ENCODE measurements around the gene CPLANE2. TPM values are rescaled to one million over a fixed set of nuclear protein-coding genes. Genes with fewer than 3 reads are reported as not detected.

CPLANE2 gene
- total RNA-seq, 1 experiment from 2014 or later: 6.3 TPM

DNA sequence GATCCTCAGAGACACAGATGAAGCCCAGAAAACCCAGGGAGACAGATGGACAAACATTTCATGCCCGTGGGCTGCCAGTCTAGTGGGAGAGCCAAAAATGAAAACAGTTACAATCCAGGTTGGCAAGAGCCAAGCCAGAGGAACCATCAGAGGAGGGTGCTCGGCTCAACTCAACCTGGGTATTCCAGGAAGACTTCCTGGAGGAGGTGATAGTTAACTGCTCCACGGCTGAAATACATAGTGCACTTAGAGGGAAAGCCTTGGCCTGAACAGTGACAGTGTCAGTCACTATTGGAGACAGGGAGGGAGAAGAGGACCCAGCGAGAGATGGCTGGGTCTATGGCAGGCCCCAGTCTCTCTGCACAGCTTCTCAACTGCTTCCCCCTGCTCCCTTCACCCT, 26.4 kb downstream of the CPLANE2 start:
- H4K5ac ChIP-seq (ENCODE audit: insufficient read length, low read depth, low read length): no peak overlapping the region
- H2BK5ac ChIP-seq (ENCODE audit: insufficient read length, low read length): no peak overlapping the region
- no peak for TF ChIP-seq CTCF (conservative IDR thresholded peaks at IDR 0.05)
- H3K56ac ChIP-seq (ENCODE audit: insufficient read length, low read depth, low read length): no peak overlapping the region
- no peak overlapping the region for H4K8ac ChIP-seq (replicated peaks; ENCODE audit: insufficient read length, low read depth, low read length)
- peaks cover 42 to 50% of the 10 kb centered on the region in 2 experiments for H3K4me1 Mint-ChIP-seq
- no peak overlapping the region for H3K4ac ChIP-seq (ENCODE audit: low read depth, low read length)
- no peak overlapping the region for H2AK5ac ChIP-seq (ENCODE audit: insufficient read length, low read length)
- H3K27me3 Mint-ChIP-seq (ENCODE audit: low read depth): no peaks in the 10 kb centered on the region
- no peaks in the 10 kb centered on the region for H3K27me3 ChIP-seq (ENCODE audit: insufficient read depth, low read length)
- no peaks in the 10 kb centered on the region for H3K9me3 ChIP-seq (ENCODE audit: control insufficient read depth, low read depth, low read length)
- H2BK120ac ChIP-seq (ENCODE audit: low read depth, low read length, poor library complexity, severe bottlenecking): no peak overlapping the region
- peak overlapping the region in 1 of 3 experiments; percentile 41; a peak in 2 of 7 replicates for H3K27ac Mint-ChIP-seq
- peaks cover 10% of the 10 kb centered on the region; the same call in 1 of the 2 replicates for H3K4me1 ChIP-seq (ENCODE audit: insufficient read depth, low read length)
- no peak overlapping the region for H3K9ac ChIP-seq (ENCODE audit: extremely low read depth, insufficient read length, low read length)
- H3K79me2 ChIP-seq (ENCODE audit: insufficient read depth, low read length): no peaks in the 10 kb centered on the region; the same call in 1 of the 2 replicates
- no peak overlapping the region for H2BK20ac ChIP-seq (ENCODE audit: low read depth, low read length, poor library complexity, severe bottlenecking)
- peaks cover 2% of the 10 kb centered on the region for H3K79me1 ChIP-seq (ENCODE audit: insufficient read depth, low read depth, low read length, poor library complexity, severe bottlenecking)
- H3K18ac ChIP-seq (ENCODE audit: insufficient read length, low read depth, low read length): no peak overlapping the region
- no peak overlapping the region for H2BK15ac ChIP-seq (ENCODE audit: low read depth, low read length)
- WGBS (ENCODE audit: extremely low coverage, insufficient read length, low lambda C conversion rate): no CpG with 5 or more reads among the region's 4 CpGs
- H3K4me2 ChIP-seq (ENCODE audit: insufficient read depth, insufficient read length, low read length): no peak overlapping the region
- H3K36me3 Mint-ChIP-seq (ENCODE audit: insufficient read depth in 1 of 3, low read depth in 3 of 3): no peaks in the 10 kb centered on the region; a peak in 1 of 7 replicates
- H3T11ph ChIP-seq (ENCODE audit: low read length): no peak overlapping the region
- peaks cover 21% of the 10 kb centered on the region for H3K23me2 ChIP-seq (ENCODE audit: insufficient read length, low read depth, low read length, poor library complexity, severe bottlenecking)
- no peak overlapping the region for H2AFZ ChIP-seq (ENCODE audit: low read length)
- H4K20me1 ChIP-seq (ENCODE audit: control insufficient read depth, insufficient read depth, insufficient read length): no peaks in the 10 kb centered on the region
- H3K23ac ChIP-seq (ENCODE audit: insufficient read length, low read depth, low read length): no peak overlapping the region
- H4K91ac ChIP-seq (ENCODE audit: insufficient read length, low read depth, low read length): no peak overlapping the region
- no peak overlapping the region for H2BK12ac ChIP-seq (ENCODE audit: insufficient read length, low read depth, low read length)
- no peak for DNase-seq
- peak overlapping the region in 1 of 2 experiments; percentile 63; a peak in 2 of 5 replicates for H3K4me3 Mint-ChIP-seq
- H3K14ac ChIP-seq (ENCODE audit: insufficient read depth, low read length): no peak overlapping the region
- H3K9me3 Mint-ChIP-seq: no peaks in the 10 kb centered on the region
- H3K27ac ChIP-seq (ENCODE audit: insufficient read length, low read depth, low read length): no peak overlapping the region

Data from H9 (cell line).